Stimulated activated CD4-positive, alpha-beta T cell treated with anti-CD3 and anti-CD28 coated beads, Interleukin-4, amount 100 ng/mL, for 24 hours (primary cell): Measurements from ENCODE around the gene PUSL1.
"Not testable (repeated sequence)": the region's sequence is repeated elsewhere in the genome, so short reads cannot be mapped to it uniquely, and the experiment has no call there.

Experiments
- DNase-seq: peaks from one replicate; pipeline ENCODE4 v3.0.0-alpha.2; 2020

The PUSL1 gene

DNA sequence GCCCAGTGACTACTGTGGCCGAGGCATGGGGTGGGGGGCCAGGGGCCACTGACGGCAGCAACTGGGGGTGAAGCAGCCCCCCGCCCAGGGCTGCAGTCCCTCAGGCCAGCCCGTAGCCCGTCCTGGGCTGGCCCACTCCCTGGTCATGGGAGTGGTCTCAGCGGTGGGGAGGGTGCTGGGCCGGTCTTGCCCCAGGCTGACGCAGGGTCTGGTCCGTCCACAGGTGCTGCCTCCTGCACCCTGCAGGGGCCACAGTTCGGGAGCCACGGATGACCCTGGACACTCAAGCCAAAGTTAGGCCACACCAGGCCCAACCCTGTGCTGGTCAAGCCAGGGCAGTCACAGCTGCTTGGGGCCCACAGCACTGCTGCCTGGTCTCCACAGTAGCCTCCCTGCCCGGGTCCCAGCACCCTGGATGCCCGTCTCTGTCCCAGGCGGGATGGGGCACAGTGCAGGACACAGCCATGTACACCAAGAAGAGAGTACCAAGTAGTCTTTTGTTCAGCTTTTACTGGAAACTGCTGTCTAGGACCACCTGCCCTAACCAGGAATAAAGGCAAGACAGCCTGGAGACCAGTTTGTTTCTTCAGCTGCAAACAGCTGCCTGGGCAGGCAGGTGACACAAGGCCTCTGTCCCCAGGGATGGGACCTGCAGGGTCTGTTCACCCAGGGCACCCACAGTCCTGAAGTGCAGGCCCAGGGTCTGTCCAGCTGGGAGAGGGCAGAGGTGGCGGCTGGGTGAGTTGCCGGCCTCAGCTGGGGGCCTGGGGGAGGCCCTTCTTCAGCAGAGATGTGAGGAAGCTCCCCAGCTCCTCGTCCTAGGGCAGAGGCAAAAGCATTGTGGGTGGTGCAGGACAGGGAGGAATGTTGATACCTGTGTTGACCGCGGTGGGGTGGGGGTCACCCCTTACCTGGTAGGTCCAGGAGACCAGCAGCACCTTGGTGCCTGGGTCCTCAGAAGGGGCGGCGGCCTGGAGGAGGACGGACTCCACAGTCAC, 3.0 kb downstream of the PUSL1 start:
- DNase-seq = no peak

DNA sequence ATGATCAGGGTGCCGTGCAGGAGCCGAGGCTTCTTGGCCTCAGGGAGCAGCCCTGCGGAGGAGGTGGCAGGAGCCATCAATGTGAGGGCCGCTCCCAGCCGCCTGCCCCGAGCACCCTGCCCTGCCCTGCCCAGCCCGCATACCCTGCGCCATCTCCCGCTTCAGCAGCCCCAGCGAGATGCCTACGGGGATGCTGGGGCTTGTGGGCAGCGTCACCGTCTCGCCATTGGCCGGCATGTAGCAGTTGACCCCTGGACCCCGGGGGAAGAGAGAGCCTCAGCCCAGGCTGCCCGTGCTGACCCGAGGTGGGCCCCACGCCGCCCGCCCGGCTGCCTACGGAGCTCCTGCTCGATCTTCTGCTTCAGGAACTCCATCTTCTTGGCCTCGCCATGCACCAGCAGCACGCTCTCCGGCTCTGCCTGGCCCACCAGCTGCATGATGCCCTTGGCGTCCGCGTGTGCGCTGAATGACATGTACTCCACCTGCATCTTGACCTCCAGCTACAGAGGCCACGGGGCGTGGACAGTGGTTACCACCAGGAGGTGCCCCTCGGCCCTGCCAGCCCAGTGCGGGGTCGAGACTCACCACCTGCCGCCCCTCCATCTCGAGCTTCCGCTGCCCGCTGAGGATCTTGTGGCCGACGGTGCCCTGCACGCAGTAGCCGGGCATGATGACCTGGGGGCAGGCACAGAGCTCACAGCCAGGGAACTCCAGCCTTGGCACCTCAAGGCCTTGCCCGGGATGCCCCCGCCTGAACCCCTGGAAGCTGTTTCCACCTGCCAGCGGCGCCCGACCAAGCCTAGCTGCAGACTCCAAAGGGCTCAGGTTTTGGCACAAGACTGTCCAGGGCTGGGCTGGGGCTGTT, 4.3 kb downstream of the PUSL1 start:
- DNase-seq = no peak

DNA sequence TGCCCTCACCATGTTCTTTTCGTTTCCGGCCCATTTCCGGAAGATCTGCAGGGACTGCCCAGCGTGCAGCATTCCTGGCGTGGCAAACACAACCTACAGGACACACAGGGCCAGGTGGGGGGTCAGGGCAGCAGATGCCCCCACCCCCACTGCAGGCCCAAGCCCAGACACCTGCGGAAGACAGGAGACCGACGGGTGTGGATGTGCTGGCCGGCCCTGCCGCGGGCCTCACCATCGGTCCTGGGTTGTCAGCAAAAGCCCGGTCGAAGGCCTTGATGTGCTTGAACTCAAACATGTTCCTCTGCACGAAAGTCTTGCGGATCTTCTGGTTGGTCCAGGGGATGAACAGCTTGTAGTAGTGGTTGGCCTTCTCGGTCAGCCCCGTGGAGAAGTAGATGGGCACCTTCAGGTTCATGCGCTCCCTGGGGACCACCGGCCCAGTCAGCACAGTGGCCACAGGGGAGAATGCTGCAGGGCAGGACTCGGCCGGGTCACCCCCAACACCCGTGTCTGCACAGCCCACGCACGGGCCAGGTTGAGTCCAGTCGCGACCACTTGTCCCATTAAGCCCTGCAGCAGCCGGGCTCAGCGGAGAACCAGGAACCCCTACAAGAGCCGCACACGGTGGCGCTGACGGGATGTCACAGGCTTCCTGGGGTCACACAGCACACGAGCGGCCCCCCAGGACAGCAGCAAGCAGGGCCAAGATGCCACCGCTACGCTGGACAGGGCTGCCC, 5.3 kb downstream of the PUSL1 start:
- DNase-seq = no peak

DNA sequence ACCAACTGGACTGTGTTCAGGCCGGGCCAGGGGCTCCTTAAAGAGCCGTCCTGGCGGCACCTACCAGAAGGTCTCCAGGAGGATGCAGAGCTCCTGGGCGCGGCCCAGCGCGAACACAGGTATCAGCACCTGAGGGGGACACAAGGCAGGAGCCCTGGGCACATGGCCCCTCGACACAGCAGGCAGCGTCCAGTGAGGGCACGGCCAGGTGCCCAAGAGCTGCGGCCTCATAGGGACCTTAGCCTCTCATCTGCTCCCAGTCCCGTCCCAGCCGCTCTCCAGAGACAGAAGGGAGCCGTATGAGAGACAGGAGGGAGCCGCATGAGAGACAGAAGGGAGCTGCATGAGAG, 5.8 kb downstream of the PUSL1 start:
- DNase-seq = no peak

DNA sequence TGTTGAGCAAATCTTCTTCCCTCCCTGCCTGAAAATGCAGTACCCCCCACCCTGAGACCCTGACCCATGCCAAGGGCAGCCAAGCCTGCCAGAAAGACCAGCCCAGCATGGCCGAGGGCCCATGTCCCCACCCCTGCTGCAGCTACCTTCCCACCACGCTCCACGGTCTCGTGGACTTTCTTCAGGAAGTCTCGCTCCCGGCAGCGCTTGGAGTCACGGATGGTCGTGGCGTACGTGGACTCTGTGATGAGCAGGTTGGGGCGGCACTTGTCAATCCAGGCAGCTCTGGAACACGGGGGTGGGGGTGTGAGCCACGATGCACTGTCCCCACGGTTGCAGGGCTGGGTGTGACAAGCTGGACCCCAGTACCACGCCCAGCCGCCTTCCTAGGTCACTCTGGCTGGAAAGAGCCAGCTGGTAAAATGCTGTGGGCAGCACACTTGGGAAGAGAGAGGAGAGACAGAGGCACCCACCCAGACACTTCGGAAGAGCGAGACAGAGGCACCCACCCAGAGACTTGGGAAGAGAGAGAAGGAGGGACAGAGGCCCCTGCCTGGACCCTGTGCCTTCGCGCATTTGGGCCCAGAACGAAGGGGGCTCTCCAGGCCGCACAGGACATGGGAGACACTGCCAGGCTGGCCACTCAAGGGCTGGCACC, 6.4 kb downstream of the PUSL1 start:
- DNase-seq = no peak

DNA sequence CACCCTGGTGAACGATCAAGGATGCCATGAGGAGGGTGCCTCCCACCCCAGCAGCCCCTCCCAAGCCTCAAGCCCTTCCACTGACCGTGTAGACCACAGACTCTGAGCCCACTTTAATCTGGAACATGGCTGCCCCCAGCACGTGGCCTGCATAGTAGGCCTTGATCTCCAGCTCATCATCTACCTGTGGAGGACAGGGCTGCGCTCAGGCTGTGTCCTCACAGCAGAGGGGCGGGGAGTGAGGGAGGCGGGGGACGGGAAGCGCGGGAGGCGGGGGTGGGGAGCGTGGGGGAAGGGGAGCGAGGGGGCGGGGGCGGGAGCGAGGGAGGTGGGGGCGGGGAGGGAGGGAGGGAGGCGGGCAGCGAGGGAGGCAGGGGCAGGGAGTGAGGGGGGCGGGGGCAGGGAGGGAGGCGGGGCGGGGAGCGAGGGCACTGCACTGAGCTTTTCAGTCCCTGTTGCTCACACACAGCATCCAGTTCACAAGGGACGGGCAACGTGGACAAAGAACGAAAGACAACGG, 7.1 kb downstream of the PUSL1 start:
- DNase-seq = no peak

DNA sequence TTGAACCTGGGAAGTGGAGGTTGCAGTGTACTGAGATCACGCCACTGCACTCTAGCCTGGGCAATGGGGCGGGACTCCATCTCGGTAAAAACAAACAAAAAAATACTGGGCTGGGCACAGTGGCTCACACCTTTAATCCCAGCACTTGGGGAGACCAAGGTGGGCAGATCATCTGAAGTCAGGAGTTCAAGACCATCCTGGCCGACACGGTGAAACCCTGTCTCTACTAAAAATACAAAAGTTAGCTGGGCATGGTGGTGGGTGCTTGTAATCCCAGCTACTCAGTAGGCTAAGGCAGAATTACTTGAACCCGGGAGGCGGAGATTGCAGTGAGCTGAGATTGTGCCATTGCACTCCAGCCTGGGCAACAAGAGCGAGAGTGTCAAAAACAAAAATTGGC, 7.8 kb downstream of the PUSL1 start:
- not testable (repeated sequence) for DNase-seq

DNA sequence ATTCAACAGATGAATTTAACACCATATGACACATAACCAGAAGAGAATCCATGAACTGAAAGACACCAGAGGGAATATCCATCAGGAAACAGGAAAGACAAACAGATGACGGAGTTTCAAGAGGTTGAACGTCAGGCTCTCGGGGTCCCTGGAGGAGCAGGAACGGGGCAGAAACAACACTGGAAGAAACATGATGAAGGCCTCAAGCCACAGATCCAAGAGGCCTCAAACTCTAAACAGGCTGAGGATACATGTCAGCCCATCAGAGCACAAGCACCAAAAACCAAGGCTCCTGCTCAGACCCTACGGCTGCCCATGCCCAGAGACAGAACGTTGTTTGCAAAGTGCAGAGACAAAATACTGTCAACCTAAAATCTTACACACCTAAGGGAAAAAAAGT, 9.0 kb downstream of the PUSL1 start:
- no peak for DNase-seq

DNA sequence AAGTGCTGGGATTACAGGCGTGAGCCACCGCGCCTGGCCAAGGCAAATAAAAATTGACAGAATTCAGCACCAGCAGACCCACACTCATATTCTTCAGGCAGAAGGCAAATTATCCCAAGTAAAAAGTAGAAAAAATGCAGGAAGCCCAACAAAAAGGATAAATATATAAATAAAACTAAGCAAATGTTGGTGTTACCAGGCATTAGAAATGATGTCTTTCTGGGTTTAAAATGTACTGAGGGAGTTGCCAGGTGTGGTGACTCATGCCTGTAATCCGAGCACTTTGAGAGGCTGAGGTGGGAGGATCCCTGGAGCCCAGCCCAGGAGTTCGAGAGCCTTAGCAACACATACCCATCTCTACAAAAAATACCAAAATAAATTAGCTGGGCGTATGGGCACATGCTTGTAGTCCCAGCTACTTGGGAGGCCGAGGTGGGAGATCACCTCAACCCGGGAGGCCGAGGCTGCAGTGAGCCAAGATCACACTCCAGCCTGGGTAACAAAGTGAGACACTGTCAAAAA, 9.8 kb downstream of the PUSL1 start:
- no peak for DNase-seq

DNA sequence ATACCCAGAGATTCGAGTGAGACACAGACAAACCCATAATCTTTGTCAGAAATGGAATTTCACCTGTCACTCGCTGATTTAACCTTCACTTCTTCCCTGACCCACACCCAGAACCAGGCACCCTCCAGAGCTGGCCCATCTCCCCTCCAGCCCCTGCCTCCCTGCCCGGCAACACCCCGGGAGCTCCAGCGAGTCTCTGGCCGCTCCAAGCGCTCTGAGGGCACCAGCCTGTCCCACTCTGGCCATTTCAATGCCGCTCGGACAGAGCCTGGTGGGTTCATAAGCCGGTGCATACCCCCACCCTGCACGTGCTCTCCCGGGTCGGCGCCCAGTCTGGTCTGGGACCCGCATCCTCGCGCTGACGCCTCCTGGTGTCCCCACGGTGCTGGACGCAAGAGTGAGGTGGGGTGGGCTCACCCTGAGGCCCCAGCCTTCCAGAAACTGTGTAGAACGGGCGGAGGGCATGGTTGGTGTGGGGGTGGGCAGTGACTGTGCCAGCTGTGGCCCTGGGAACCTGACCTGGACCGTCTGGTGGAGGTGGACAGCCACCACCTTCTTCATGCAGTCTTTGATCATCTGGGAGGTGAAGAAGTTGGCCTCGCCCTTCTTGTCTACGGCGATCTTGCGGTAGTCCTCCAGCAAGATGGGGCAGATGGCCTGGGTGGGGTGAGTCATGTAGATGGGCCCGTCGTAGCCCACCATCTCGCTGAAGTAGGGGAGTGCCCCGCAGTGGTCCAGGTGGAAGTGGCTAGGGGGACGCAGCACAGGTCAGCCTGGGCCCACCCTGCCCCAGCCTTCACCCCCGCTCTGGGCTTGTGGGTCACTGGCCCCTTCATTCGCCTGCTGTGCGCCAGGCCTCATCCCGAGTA, 10.6 kb downstream of the PUSL1 start:
- DNase-seq = no peak

DNA sequence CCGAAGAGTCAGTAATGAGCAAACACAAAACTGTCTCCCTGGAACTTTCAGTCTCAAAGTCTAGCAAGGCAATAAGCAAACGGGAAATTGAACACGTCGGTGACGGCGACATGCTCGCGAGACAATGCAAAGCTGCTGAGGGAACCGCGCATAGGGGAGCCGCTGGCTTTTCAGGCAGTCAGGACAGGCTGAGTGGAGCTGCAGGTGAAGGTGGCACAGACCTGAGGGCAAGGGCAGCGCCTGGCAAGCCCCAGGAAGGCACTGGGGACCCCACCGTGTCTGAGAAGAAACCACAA, 11.2 kb downstream of the PUSL1 start:
- DNase-seq = no peak

DNA sequence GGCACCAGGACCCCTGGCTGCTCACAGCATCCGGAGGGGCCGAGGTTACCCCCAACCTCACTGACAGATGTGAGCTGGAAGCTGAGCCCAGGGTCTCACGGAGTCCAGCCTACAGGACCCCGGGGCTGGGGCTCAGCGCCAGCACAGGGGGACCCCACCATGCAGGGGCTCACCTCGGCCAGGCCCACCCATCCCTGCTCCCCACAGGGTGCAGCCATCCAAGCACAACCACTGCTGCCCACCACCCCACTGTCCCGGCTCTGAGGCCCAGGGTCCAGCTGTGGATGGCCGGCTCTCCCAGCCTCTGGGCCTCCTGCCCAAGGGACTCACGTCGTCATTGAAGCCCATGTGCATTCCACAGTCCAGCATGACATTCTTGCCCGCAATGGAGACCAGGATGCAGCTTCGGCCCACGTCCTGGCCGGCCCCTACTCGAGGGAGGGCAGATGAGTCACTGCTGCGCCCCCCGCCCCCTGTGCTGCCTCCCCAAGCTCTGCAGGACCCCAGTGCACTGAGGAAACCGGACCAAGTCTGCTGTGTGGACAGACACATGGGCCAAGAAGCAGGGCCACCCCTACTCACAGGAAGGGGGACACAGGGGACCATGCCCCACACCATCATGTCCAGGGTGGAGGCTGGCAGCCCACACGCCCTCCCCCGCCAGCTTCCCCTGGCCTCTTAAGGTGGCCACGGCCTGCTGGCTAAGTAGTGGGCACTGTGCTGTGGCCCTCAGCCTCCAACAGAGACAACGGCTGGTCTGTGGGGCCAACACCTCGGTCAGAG, 12.5 kb downstream of the PUSL1 start:
- DNase-seq = no peak

DNA sequence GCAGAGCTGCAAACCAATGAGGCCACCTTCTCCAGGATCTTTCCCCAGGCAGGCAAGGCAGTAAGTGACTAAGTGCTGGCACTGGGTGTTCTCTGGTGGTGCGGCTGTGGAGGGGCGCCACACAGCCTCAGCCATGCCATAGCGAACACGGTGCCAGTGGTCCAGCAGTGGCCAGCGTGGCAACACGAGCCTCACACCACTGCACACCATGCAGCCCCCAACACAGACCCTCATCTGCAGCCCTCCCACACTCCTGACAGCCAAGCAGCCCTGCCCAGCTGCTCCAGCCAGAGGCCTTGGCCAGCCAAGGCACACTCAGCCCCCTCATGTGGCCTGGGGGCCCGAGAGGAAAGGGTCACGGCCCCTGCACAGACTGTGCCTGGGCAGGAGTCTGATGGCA, 13.1 kb downstream of the PUSL1 start:
- DNase-seq = no peak

DNA sequence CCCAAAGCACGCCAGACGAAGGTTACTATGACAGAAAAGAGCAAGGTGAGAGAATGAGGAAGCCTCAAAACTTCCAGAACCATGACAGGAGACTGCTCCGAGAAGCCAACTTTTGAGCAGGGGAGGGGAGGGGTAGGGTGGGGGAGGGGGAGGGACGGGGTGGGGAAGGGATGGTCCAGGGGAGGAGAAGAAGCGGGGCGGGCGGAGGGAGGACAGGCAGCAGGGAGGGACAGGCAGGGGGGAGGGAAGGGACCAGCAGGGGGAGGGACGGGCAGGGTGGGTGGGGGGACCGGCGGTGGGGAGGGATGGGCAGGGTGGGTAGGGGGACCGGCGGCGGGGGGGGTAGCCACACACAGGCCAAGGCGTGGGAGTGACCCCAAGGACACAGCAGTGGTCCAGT, 14.0 kb downstream of the PUSL1 start:
- DNase-seq = no peak

DNA sequence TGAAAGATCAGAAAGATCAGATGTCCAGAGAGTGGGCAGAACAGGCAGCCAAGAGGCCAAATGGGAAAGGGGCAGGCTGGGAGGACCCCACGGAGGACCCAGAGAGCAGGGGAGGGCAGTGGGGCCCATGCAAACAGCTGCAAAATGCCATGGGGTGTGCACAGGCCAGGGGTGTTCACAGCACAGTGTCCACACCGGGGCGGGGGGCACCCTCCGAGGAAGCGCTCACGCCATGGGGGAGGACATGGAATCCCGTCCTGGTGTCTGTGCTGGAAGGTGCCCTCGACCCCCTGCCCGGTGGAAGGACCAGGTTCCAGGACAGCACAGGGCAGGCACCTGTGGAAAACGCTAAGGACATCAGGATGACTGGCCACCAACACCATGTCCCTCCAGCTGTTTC, 14.6 kb downstream of the PUSL1 start:
- DNase-seq = no peak

DNA sequence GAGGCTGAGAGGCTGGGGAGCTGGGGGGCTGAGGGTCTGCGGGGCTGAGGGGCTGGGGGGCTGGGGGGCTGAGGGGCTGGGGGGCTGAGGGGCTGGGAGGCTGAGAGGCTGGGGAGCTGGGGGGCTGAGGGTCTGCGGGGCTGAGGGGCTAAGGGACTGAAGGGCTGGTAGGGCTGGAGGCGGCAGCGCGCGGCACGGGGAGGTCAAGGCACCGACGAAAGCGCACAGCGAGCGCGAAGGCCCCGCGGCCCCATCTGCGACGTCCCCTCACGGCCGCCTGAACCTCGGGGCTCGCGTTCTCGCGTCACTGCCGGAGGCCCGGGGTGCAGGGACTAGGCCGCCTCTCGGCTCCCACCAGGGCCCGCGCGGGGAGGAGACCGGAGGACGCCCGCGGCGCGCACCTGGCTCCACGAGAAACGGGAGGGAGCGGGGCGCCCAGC, 15.7 kb downstream of the PUSL1 start:
- DNase-seq = no peak

DNA sequence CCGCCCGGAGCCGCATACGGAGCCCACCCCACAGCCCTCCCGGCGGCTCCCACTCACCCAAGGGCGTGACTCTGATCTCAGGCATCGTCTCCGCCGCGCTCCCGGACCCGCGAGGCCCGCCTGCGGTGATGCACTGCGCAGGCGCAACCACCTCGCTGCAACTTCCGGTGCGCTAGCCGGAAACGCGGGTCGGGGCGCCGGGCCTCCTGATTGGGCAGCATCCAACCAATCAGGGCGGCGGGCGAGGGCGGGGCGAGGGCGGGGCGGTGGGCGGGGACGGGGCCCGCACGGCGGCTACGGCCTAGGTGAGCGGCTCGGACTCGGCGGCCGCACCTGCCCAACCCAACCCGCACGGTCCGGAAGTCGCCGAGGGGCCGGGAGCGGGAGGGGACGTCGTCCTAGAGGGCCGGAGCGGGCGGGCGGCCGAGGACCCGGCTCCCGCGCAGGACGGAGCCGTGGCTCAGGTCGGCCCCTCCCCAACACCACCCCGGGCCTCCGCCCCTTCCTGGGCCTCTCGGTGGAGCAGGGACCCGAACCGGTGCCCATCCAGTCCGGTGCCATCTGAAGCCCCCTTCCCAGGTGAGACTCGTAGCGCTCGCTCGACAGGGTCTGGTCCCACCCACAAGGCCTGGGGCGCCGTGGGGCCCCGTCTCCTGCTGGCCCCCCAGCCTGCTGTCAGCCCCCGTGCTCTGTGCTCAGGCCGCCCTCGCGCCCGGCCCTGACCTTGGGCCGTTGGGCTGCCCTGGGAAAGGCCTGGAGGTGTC, 16.3 kb downstream of the PUSL1 start, which contains the start of the genes CPTP and INTS11:
TSS of gene CPTP (plus strand) at position 279 of the 764 bp plus-strand sequence. CDS start 2,109 bp downstream, outside the sequence.
TSS of gene INTS11 (minus strand) at position 137 of the 764 bp plus-strand sequence. CDS start at position 85, 52 bp downstream.
- DNase-seq = peak; percentile 96

DNA sequence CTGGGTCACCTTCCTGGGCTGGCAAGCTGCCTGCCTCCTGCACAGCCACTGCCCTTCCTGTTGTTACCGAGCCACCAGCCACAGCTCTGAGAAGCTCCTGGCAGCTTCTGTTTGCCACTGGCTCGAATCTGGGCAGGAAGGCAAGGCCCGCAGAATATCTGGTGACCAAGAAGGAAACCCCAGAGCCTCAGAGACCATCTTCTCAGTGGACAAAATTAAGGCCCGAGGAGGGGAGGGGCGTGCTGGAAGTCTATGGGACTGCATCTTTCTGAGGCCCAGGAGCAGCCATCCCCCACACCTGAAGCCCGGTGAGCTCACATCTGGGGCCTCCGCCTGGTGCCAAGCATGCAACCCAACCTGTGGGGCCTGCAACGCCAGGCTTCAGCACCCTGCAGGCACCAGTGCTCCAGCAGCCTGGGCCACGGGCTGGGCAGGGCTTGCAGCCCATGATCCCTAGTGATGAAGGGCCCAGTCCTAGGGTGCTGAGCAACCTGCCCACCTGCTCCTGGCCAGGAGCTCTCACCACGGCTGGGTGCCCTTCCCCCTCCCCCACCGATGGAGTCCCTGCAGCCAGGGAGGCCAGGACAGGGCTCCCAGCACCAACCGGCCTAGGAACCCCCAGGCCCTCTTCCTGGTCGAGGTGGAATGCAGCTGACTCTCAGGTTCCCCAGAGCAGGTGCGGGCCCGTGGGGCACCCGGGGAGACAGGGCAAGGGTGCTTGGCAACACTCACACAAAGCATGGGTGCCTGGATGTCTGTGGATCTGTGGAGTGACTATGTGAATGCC, 17.1 kb downstream of the PUSL1 start:
- no peak for DNase-seq
